ENCODE measurements around the gene WWOX. TPM values are rescaled to one million over a fixed set of nuclear protein-coding genes. Genes with fewer than 3 reads are reported as not detected.
A peak's percentile ranks its signal among the peaks of the same experiment; 100 is the strongest.

The WWOX gene
- total RNA-seq, 1 donor from 2014 or later, result 19.2 TPM

DNA sequence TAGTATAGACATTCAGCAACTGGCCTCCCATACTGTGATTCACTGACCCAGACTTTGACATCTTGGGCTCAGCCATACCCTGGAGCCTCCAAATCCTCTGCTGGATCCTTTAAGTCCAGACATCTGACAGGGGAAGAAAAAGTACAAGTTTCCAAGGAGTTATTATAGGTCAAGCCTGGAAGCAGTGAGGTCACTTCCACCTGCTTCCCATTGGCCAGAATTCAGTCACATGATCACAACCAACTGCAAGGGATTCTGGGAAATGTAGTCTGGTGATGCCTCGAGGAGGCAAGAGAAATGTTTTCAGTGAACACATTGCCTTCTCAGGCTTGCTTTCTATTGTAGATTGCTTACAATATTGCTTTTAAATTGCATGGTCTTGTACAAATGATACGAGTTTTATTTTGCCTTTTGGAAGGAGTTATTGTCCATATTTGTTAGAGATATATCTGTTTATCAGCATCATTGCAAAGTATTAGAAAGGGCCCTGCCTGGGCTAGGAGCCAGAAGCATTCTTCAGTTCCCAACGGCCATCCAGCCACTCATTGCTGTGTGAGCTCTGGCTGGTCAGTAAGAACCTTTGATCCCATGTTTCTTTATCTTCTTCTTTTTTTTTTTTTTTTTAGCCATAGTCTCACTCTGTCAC, 696.9 kb downstream of the WWOX start:
- DNase-seq, result no peak
- Histone ChIP-seq H3K27ac (no peak overlapping the region), H3K4me3 (no peak overlapping the region), H3K36me3 (no peaks in the 10 kb centered on the region), H3K9me3 (no peaks in the 10 kb centered on the region), H3K27me3 (ENCODE audit: low read depth) (no peaks in the 10 kb centered on the region), H3K4me1 (no peaks in the 10 kb centered on the region)
- intact Hi-C loops (cut with DNase I), result no loop called here
- TF ChIP-seq, protein P1, sequence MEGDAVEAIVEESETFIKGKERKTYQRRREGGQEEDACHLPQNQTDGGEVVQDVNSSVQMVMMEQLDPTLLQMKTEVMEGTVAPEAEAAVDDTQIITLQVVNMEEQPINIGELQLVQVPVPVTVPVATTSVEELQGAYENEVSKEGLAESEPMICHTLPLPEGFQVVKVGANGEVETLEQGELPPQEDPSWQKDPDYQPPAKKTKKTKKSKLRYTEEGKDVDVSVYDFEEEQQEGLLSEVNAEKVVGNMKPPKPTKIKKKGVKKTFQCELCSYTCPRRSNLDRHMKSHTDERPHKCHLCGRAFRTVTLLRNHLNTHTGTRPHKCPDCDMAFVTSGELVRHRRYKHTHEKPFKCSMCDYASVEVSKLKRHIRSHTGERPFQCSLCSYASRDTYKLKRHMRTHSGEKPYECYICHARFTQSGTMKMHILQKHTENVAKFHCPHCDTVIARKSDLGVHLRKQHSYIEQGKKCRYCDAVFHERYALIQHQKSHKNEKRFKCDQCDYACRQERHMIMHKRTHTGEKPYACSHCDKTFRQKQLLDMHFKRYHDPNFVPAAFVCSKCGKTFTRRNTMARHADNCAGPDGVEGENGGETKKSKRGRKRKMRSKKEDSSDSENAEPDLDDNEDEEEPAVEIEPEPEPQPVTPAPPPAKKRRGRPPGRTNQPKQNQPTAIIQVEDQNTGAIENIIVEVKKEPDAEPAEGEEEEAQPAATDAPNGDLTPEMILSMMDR (IDR thresholded peaks at IDR 0.05), result no peak
- ATAC-seq, result peak in 1 of 2 donors; percentile 51

DNA sequence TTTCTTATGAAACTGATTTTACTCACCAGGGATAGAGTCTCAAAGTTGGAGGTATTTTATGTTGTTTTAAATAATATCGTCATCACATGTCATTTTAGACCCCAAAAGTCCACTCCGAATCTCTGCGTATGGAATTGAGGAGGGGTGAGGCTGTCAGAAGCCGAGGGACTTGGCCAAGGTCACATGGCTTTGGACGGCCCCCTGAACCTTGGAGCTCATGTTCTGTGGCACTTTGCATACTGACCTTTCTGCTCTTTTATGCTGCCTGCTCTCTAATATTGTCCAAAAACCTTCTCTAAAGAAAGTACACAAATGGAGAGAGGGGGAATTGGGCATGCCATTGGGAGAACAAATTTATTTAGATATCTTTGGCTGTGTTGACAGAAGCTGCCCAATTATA, 700.0 kb downstream of the WWOX start:
- H3K4me1 ChIP-seq, result no peaks in the 10 kb centered on the region
- DNase-seq (no peak), ATAC-seq (no peak)
- no peak overlapping the region for H3K4me3 ChIP-seq
- H3K9me3 ChIP-seq, result no peaks in the 10 kb centered on the region
- TF ChIP-seq, protein P1 (IDR thresholded peaks at IDR 0.05), result no peak
- H3K36me3 ChIP-seq, result no peaks in the 10 kb centered on the region
- intact Hi-C loops (cut with DNase I), result no loop called here
- H3K27ac ChIP-seq, result no peak overlapping the region
- H3K27me3 ChIP-seq (ENCODE audit: low read depth), result no peaks in the 10 kb centered on the region

DNA sequence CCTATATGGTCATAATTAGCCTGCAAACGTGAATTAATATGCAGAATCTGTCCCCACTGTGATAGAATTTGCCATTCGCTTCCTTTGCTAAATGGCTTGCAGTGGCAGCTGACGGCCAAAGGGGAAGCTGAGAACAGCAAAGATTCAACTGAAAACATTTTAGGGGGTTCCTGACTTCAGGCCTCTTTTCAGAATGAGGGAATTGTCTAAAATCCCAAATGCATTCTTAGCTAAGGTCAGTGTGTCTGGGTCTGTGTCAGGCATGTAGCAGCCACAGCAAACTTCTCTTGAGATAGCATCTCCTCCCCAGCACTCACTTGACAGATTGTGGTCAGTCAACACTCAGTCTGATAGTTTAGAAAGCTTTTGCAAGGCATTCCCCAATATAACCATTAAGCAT, 701.1 kb downstream of the WWOX start:
- DNase-seq, result no peak
- H3K4me1 ChIP-seq, result no peaks in the 10 kb centered on the region

DNA sequence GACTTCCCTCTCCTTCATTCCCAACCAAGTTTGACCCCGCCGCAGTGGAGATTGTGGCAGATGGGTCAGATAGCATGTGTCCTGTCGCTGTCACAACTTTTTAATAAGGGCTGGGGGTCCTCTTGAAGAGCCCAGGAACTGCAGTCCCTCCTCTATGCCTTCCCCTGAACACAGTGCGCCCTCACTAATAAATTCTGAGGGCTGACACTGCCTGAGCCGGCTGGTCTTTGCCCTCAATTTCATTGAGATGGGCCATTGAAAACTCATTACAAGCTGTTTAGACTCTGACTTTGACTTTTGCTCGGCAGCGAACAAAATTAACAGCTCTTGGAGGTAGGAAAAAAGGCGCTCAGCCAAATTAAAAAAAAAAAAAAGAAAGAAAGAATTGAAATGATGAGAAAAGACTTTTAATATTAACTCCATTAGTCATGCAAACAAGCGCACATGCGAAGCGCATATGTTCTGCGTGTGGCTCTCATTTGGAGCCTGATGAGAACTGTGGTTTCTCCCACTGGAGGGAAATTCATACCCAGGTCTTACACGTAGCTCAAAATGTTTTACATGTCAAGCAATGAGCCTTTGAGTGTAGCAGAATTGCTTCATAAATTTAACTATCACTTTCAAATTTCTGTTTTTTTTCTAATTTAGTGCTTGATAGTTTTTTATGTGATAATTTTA, 704.7 kb downstream of the WWOX start:
- DNase-seq (no peak), ATAC-seq (no peak)
- Histone ChIP-seq H3K27ac (no peak overlapping the region), H3K27me3 (ENCODE audit: low read depth) (no peaks in the 10 kb centered on the region), H3K9me3 (no peaks in the 10 kb centered on the region), H3K4me1 (no peaks in the 10 kb centered on the region), H3K36me3 (no peaks in the 10 kb centered on the region), H3K4me3 (no peak overlapping the region)
- intact Hi-C loops (cut with DNase I), result no loop called here
- TF ChIP-seq, protein P1 (IDR thresholded peaks at IDR 0.05), result no peak

More for the DNA sequence above, 701.1 kb downstream of the WWOX start:
- TF ChIP-seq, protein P1 (IDR thresholded peaks at IDR 0.05), result no peak
- H3K9me3 ChIP-seq, result no peaks in the 10 kb centered on the region
- intact Hi-C loops (cut with DNase I), result no loop called here
- H3K4me3 ChIP-seq, result no peak overlapping the region
- H3K36me3 ChIP-seq, result no peaks in the 10 kb centered on the region
- no peak overlapping the region for H3K27ac ChIP-seq
- H3K27me3 ChIP-seq (ENCODE audit: low read depth), result no peaks in the 10 kb centered on the region
- ATAC-seq, result no peak

DNA sequence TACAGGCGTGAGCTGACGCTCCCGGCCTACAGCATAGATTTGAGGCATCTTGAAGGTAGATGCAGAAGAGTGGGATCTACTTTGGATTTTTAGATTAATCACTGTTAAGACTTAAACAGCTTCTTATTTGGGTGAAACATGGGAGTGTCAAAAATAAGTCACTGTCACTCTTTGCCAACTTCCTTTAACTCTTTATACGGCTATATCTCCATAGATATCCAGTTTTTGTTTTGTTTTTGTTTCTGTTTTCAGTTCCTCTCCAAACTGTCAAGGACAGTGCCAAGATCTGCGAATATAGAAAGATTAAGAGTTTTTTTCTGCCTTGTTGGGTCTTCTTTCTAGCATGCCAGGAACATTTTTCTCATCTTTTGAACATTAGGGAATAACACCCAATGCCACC, 706.1 kb downstream of the WWOX start:
- no peaks in the 10 kb centered on the region for H3K4me1 ChIP-seq
- intact Hi-C loops (cut with DNase I), result no loop called here
- DNase-seq (no peak), ATAC-seq (no peak)
- no peak overlapping the region for H3K4me3 ChIP-seq
- TF ChIP-seq, protein P1 (IDR thresholded peaks at IDR 0.05), result no peak
- H3K27me3 ChIP-seq (ENCODE audit: low read depth), result no peaks in the 10 kb centered on the region
- H3K9me3 ChIP-seq, result no peaks in the 10 kb centered on the region
- H3K36me3 ChIP-seq, result no peaks in the 10 kb centered on the region
- no peak overlapping the region for H3K27ac ChIP-seq

Measured in lower lobe of right lung (tissue), 2 donors.